GM12801 (cell line): ENCODE data around the gene APBA2.

Source experiments
- CTCF ChIP-seq: IDR thresholded peaks from one replicate; pipeline ENCODE4 v1.5.1; 2011; ENCODE audit warnings: control low read depth; ENCODE audit not compliant: insufficient read length; ENCODE audit errors: extremely low read depth

APBA2 gene

GRCh38 chr15:29113336-29114220 is 227.8 kb downstream of the APBA2 start:
- no peak for TF ChIP-seq CTCF

DNA sequence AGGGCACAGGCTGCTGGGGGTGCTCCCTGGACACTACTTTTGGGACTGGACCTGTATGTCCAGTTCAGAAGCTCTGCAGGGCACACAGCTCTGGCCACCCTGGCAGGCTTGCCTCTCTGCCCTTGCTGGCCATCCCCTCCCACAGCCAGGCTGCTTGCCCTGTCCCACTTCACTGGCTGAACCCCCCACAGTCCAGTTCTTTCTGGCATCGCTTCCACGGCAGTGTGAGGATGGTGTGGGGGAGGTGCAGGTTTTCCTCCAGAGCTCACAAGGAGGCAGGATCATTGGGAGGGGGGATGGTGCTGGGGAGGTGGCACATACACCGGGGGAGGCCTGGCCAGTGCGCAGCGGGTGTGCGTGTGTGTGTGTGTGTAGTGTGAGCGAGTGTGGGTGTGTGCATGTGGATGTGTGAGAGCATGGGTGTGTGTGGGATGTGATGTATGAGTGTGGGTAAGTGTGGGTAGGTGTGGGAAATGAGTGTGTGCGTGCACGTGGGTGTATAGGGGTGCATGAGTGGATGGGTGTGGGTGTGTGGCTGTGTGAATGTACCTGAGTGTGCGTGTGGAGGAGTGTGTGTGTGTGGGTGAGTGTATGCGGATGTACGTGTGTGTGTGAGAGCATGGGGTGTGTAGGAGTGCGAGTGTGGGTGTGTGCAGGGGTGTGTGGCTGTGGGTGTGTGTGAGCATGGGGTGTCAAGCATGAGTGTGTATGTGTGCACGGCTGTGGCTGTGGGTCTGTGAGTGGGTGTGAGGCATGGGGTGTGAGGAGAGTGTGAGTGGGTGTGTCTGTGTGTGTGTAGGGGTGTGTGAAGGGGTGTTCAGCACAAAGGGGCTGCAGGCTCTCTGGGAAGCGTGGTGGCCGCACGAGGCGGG is 228.7 kb downstream of the APBA2 start:
- TF ChIP-seq CTCF, result no peak

DNA sequence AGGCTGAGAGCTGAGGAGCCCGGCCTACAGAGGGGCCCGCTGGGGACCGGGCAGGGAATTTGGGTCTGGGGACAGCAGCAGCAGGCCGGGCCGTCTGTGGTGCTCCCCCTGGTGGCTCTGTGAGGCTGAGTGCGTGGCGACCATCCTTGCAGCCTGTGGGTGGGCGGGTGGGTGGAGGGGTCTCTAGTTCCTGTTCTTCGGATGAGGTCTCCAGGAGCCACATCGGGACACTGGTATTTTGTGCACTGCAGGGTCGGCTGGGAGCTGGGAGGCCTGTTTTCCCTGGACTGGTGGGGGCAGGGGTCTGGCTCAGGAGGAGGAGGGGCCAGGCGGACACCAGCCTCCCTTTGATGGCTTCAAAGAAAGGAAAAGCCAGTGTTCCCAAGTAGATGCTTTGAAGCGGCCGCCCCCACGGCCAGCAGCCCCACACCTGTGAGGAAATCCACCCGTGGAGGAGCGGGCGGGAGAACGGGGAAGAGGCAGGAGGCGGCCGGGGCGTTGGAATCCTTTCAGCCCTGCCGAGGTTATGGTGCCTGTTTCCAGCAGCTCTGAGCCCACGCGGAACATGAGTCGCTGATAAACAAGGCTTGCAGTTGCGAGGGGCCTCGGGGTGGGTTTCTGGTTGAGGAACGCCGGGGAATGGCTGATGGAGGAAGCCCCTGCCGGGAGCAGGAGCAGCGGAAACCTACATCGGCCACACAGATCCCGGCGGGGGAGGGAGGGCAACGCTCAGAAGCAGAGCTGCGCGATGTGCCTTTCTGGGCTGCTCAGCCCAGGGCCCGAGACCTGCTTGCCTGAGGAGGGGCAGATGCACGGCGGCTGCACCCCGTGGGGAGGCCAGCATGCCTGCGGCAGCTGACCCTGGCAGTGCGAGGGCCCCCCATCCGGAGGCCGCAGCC is 229.6 kb downstream of the APBA2 start:
- TF ChIP-seq CTCF, result no peak

DNA sequence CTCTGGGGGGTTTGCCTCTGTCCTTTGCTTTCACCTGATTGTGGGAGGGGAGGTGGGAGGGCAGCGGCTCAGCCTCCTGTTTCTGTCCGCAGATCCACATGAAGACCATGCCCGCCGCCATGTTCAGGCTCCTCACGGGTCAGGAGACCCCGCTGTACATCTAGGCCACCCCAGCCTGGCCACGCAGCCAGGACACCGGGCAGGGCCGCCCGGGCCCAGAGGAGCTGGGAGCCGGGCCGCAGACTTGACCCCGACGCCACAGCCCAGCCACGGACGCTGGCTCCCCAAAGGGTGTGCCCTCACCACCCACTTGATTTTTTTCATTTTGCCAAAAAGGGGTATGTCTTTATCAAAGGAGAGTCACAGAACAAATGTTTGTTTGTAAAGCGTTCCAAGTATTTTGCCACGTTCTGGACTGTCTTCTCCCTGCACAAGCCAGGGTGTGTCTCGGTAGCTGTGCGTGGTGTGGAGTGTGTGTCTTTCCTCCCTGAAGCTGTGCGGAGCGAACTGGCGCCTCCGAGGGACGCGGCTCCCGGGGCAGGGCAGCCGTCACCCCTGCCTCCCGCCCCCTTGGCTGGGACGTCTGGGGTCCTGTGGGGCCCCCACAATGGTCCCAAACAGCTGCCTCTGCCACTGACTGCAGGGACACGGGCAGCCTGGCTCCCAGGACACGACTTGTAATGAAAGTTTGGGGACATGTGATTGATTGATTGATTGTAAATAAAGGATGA is 231.4 kb downstream of the APBA2 start:
- TF ChIP-seq CTCF, result no peak

- no peak for TF ChIP-seq CTCF
Observed at GRCh38 chr15:29117778-29118177, 232.0 kb downstream of the APBA2 start.

DNA sequence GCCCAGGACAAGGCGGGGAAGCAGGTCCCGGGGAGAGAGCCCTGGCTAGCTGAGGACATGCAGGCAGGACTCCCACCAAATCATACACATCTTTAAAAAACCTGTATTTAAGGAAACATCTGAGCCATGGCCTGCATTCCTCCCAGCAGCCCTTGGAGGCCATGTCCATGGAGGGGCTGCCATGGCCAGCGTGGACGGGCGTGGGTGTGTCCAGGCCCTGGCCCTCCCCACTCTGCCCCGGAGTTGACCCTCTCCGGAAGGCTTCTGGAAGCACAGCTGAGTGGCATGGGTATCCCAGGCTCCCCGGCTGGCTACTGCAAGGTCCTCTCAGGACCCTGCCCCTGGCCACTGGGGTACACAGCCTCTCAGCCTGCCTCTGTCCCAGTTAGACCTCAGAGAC is 234.1 kb downstream of the APBA2 start:
- no peak for TF ChIP-seq CTCF
